ENCODE data around the gene MED15.

Gene MED15

DNA sequence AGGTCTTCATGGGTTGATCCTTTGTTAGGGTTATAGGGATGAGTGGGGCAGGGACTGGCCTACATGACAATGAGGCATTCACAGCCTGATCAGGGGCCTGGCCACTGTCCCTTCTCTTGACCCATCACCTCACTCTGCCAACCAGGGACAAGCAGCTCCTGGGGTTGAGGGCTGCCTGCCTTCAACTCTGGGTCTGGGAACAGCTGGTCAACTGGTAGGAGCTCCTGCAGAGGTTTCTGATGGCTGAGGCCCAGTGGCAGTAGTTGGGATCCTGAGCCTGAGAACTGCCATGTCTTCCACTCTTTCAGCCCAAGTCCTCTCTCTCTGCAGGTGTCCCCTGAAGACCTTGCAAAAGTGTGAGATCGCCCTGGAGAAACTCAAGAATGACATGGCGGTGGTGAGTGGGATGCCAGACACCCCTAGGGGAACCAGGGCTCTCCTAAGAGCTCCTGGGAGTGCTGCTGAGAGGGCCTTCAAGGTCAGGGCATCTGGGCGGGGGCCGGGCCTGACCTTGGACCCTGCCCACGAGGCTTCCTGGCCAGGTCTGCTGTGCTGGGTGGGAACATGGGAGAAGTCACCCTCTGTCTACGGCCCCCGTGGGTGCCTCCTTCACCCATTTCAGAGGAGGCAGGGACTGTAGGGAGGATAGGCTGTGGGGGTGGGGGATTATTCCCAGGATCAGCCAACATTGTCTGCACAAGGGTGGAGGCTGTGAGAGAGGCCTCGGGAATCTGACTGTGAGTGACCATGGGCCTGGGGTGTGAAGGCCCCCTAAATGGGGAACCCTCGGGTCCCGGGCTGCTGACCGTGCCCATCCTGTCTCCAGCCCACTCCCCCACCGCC lies 76.8 kb downstream of the MED15 start:
- TF ChIP-seq, protein P1, sequence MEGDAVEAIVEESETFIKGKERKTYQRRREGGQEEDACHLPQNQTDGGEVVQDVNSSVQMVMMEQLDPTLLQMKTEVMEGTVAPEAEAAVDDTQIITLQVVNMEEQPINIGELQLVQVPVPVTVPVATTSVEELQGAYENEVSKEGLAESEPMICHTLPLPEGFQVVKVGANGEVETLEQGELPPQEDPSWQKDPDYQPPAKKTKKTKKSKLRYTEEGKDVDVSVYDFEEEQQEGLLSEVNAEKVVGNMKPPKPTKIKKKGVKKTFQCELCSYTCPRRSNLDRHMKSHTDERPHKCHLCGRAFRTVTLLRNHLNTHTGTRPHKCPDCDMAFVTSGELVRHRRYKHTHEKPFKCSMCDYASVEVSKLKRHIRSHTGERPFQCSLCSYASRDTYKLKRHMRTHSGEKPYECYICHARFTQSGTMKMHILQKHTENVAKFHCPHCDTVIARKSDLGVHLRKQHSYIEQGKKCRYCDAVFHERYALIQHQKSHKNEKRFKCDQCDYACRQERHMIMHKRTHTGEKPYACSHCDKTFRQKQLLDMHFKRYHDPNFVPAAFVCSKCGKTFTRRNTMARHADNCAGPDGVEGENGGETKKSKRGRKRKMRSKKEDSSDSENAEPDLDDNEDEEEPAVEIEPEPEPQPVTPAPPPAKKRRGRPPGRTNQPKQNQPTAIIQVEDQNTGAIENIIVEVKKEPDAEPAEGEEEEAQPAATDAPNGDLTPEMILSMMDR (IDR thresholded peaks at IDR 0.05; ENCODE audit: insufficient read depth, low read length, poor library complexity, severe bottlenecking), result no peak
- Histone ChIP-seq H3K27me3 (replicated peaks; ENCODE audit: control insufficient read depth, insufficient read depth, low read length) (no peaks in the 10 kb centered on the region), H3K4me3 (replicated peaks; ENCODE audit: low read depth, low read length) (no peak overlapping the region), H3K36me3 (ENCODE audit: control insufficient read depth, insufficient read depth, low read length) (peaks cover 50% of the 10 kb centered on the region)
- DNase-seq (ENCODE audit: extremely low read depth, insufficient read length), result no peak

DNA sequence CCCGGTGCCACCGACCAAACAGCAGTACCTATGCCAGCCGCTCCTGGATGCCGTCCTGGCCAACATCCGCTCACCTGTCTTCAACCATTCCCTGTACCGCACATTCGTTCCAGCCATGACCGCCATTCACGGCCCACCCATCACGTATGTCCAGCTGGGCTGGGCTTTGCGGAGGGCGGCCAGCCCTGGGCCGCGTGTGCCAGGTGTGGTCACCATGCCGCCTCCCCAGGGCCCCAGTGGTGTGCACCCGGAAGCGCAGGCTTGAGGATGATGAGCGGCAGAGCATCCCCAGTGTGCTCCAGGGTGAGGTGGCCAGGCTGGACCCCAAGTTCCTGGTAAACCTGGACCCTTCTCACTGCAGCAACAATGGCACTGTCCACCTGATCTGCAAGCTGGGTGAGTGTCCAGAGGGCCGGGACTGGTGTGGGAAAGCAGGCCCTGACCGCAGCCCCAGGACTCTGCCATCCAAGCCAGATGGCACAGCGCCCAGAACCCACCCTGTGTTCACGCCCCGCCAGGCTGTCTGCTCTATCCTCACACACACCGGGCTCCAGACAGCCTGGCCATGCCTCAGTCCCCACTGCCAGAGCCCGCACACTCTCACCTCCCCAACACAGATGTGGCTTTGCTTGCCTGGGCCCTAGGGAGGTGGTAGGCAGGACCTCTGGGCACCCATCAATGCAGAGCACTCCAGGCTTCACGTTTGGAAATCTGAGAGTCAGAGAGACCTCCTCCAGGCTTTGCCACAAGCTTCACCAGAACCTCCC lies 77.6 kb downstream of the MED15 start:
- TF ChIP-seq, protein P1 (IDR thresholded peaks at IDR 0.05; ENCODE audit: insufficient read depth, low read length, poor library complexity, severe bottlenecking), result no peak

DNA sequence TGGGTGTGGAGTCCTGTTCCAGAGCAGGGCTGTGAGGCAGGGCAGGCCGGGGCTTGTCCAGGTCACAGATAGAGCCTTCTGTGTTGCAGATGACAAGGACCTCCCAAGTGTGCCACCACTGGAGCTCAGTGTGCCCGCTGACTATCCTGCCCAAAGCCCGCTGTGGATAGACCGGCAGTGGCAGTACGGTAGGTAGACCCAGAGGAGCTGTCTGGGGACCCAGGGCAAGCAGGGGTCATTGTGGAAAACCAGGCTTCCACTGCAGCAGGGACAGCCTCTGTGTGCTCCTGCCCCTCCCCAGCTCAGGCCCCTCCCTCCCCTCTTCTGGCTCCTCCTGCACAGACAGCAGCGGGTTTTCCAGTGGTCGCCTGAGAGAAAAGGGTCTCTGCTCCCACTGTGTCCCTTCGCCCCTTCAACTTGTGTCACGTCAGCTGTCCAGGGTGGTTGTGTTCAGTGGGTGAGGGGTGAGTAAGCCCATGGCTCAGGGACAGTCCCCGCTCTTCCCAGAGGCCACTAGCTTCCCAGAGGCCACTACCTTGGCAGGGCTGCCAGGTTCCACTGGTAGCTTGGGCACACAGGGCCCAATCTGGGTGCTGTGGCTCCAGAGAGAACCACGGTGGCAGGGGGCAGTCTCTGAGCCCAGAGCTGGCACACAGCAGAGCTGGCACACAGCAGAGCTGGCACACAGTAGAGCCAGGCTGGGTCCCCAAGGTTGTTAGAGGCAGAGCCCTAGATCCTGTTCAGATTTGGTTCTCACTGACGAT lies 78.4 kb downstream of the MED15 start:
- peaks cover 41% of the 10 kb centered on the region for H3K36me3 ChIP-seq (ENCODE audit: control insufficient read depth, insufficient read depth, low read length)
- no peak for DNase-seq (ENCODE audit: extremely low read depth, insufficient read length)
- TF ChIP-seq, protein P1 (IDR thresholded peaks at IDR 0.05; ENCODE audit: insufficient read depth, low read length, poor library complexity, severe bottlenecking), result no peak
- no peaks in the 10 kb centered on the region for H3K27me3 ChIP-seq (replicated peaks; ENCODE audit: control insufficient read depth, insufficient read depth, low read length)
- no peak overlapping the region for H3K4me3 ChIP-seq (replicated peaks; ENCODE audit: low read depth, low read length)

More for the DNA sequence above, 77.6 kb downstream of the MED15 start:
- Histone ChIP-seq H3K27me3 (replicated peaks; ENCODE audit: control insufficient read depth, insufficient read depth, low read length) (no peaks in the 10 kb centered on the region), H3K4me3 (replicated peaks; ENCODE audit: low read depth, low read length) (no peak overlapping the region), H3K36me3 (ENCODE audit: control insufficient read depth, insufficient read depth, low read length) (peaks cover 47% of the 10 kb centered on the region)
- no peak for DNase-seq (ENCODE audit: extremely low read depth, insufficient read length)

DNA sequence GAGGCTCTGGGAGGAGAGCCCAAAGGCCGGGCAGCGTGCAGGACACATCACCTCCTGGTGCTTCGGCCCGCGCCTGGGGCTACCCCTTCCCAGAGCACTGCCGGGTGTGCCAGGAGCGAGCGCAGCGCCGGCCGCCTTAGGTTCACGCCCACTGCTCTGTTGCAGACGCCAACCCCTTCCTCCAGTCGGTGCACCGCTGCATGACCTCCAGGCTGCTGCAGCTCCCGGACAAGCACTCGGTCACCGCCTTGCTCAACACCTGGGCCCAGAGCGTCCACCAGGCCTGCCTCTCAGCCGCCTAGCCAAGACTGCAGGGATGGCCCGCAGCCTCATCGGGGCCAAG lies 79.0 kb downstream of the MED15 start:
- Histone ChIP-seq H3K27me3 (replicated peaks; ENCODE audit: control insufficient read depth, insufficient read depth, low read length) (no peaks in the 10 kb centered on the region), H3K4me3 (replicated peaks; ENCODE audit: low read depth, low read length) (no peak overlapping the region), H3K36me3 (ENCODE audit: control insufficient read depth, insufficient read depth, low read length) (peaks cover 39% of the 10 kb centered on the region)
- TF ChIP-seq, protein P1 (IDR thresholded peaks at IDR 0.05; ENCODE audit: insufficient read depth, low read length, poor library complexity, severe bottlenecking), result no peak
- no peak for DNase-seq (ENCODE audit: extremely low read depth, insufficient read length)

DNA sequence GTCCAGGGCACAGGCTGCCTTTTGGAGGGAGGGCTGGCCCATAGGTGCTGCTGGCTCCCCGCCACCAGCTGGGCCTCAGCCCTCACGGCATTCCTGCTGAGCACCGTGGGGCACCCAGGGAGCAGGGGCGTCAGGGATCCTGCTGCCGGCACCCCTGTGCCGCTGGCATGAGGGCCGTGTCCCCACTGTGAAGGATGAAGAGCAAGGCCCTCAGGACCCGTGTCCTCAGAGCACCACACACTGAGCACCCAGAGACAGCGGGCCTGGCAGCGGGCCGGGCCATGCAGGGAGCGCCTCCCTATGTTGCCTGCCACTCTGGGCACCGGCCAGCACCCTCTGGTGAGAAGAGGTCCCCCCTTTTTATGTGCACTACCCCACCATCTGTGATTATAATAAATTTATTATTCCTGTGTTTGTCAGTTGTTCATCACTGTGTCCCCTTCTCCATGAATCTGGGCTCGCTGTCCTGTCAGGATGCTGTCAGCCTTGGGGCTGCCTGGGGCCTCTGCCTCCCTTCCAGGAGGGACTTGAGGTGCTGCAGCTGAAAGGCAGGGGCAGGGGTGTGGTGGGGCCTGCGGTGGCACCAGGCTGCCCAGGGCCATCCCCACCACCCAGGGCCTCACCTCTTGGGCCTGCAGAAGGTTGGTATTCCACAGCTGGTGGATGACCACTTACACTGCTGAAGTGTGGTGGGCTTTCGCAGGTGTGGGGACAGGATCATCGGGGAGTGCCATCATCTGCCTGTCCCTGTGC lies 80.0 kb downstream of the MED15 start:
- peaks cover 29% of the 10 kb centered on the region for H3K36me3 ChIP-seq (ENCODE audit: control insufficient read depth, insufficient read depth, low read length)
- TF ChIP-seq, protein P1 (IDR thresholded peaks at IDR 0.05; ENCODE audit: insufficient read depth, low read length, poor library complexity, severe bottlenecking), result no peak

More for the DNA sequence above, 80.0 kb downstream of the MED15 start:
- Histone ChIP-seq H3K4me3 (replicated peaks; ENCODE audit: low read depth, low read length) (no peak overlapping the region), H3K27me3 (replicated peaks; ENCODE audit: control insufficient read depth, insufficient read depth, low read length) (no peaks in the 10 kb centered on the region)
- peak; percentile 8 for DNase-seq (ENCODE audit: extremely low read depth, insufficient read length)
